SK-N-SH treated with all-trans-retinoic acid at 6 μM for 48 hours (cell line): ENCODE measurements around the gene SMIM8.

ENCODE experiments used
- ATAC-seq: fragments of 200-7000 bp; cut with Tn5 transposase; 3 replicates; pipeline ENCODE4 v1.9.1; 2020; ENCODE audit warnings: mild to moderate bottlenecking, moderate library complexity
- BACH2 ChIP-seq: fragments of 250-450 bp; sonication (Bioruptor Pico); IDR thresholded peaks from 2 replicates; pipeline ENCODE4 v1.9.0; 2021; ENCODE audit warnings: mild to moderate bottlenecking, borderline replicate concordance
- CSDC2 ChIP-seq: fragments of 250-450 bp; sonication (Bioruptor Pico); IDR thresholded peaks from 2 replicates; pipeline ENCODE4 v1.5.0; 2020; ENCODE audit warnings: mild to moderate bottlenecking, moderate library complexity
- ESRRG ChIP-seq: fragments of 250-450 bp; sonication (Bioruptor Pico); IDR thresholded peaks from 2 replicates; pipeline ENCODE4 v1.6.1; 2021; ENCODE audit warnings: mild to moderate bottlenecking
- ISL1 ChIP-seq: fragments of 250-450 bp; sonication (Bioruptor Pico); IDR thresholded peaks from 2 replicates; pipeline ENCODE4 v2.1.2; 2022; ENCODE audit warnings: mild to moderate bottlenecking, moderate library complexity
- OSR1 ChIP-seq: fragments of 250-450 bp; sonication (Bioruptor Pico); IDR thresholded peaks from 2 replicates; pipeline ENCODE4 v1.8.0; 2022; ENCODE audit warnings: moderate library complexity, mild to moderate bottlenecking, inconsistent platforms
- RARB ChIP-seq: fragments of 250-450 bp; sonication (Bioruptor Pico); IDR thresholded peaks from 2 replicates; pipeline ENCODE4 v1.8.0; 2021; ENCODE audit warnings: mild to moderate bottlenecking, moderate library complexity
- SNAI2 ChIP-seq: fragments of 250-450 bp; sonication (Bioruptor Pico); IDR thresholded peaks from 2 replicates; pipeline ENCODE4 v1.5.0; 2020; ENCODE audit warnings: mild to moderate bottlenecking, moderate library complexity
- TCF4 ChIP-seq: fragments of 250-450 bp; sonication (Bioruptor Pico); IDR thresholded peaks from 2 replicates; pipeline ENCODE4 v1.8.0; 2021; ENCODE audit warnings: mild to moderate bottlenecking, moderate library complexity, borderline replicate concordance
- TOX ChIP-seq: fragments of 250-450 bp; sonication (Bioruptor Pico); IDR thresholded peaks from 2 replicates; pipeline ENCODE4 v1.8.0; 2021; ENCODE audit warnings: mild to moderate bottlenecking, moderate library complexity, borderline replicate concordance
- ZC3H10 ChIP-seq: fragments of 250-450 bp; sonication (Bioruptor Pico); IDR thresholded peaks from 2 replicates; pipeline ENCODE4 v1.5.1; 2021; ENCODE audit warnings: mild to moderate bottlenecking, moderate library complexity
- ZFP3 ChIP-seq: fragments of 250-450 bp; sonication (Bioruptor Pico); IDR thresholded peaks from 2 replicates; pipeline ENCODE4 v1.5.0; 2020; ENCODE audit warnings: mild to moderate bottlenecking, moderate library complexity
- ZFP30 ChIP-seq: fragments of 450-650 bp; formaldehyde crosslinking; IDR thresholded peaks from 2 replicates; pipeline ENCODE4 v1.5.0; 2022; ENCODE audit warnings: mild to moderate bottlenecking, moderate library complexity
- ZNF70 ChIP-seq: fragments of 450-650 bp; formaldehyde crosslinking; IDR thresholded peaks from 2 replicates; pipeline ENCODE4 v1.5.0; 2020; ENCODE audit warnings: mild to moderate bottlenecking, moderate library complexity
- TF ChIP-seq, protein P1 (sequence below): fragments of 250-450 bp; sonication (Bioruptor Pico); IDR thresholded peaks from 2 replicates; pipeline ENCODE4 v1.5.1; 2021; ENCODE audit warnings: mild to moderate bottlenecking, moderate library complexity
- TF ChIP-seq, protein P2 (sequence below): fragments of 250-450 bp; sonication (Bioruptor Pico); IDR thresholded peaks from 2 replicates; pipeline ENCODE4 v1.5.1; 2020; ENCODE audit warnings: low read depth, mild to moderate bottlenecking, moderate library complexity
- TF ChIP-seq, protein P3 (sequence below): fragments of 250-450 bp; sonication (Bioruptor Pico); IDR thresholded peaks from 2 replicates; pipeline ENCODE4 v1.8.0; 2020; ENCODE audit warnings: mild to moderate bottlenecking, moderate library complexity, borderline replicate concordance
- TF ChIP-seq, protein P4 (sequence below): fragments of 250-450 bp; sonication (Bioruptor Pico); IDR thresholded peaks from 2 replicates; pipeline ENCODE4 v1.8.0; 2021; ENCODE audit warnings: low read depth, mild to moderate bottlenecking, moderate library complexity, borderline replicate concordance
- TF ChIP-seq, protein P5 (sequence below): fragments of 250-450 bp; sonication (Bioruptor Pico); IDR thresholded peaks from 2 replicates; pipeline ENCODE4 v1.5.0; 2020; ENCODE audit warnings: mild to moderate bottlenecking, moderate library complexity

Gene SMIM8

DNA sequence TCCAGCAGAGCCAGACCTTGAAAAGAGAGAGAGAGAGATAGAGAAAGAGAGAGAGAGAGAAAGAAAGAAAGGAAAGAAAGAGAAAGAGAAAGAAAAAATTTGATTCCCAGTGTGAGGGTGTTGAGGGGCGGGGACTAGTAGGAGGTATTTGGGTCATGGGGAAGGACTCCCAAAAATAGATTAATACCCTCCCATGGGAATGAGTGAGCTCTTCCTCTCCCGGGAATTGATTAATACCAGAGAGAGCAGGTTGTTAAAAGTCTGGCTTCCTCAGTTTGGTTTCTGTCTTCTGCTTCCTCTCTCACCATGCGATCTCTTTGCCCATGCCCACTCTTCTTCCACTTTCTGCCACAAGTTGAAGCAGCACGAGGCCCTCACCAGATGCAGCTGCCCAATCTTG lies 56.6 kb downstream of the SMIM8 start (continued):
- TF ChIP-seq, protein P1, sequence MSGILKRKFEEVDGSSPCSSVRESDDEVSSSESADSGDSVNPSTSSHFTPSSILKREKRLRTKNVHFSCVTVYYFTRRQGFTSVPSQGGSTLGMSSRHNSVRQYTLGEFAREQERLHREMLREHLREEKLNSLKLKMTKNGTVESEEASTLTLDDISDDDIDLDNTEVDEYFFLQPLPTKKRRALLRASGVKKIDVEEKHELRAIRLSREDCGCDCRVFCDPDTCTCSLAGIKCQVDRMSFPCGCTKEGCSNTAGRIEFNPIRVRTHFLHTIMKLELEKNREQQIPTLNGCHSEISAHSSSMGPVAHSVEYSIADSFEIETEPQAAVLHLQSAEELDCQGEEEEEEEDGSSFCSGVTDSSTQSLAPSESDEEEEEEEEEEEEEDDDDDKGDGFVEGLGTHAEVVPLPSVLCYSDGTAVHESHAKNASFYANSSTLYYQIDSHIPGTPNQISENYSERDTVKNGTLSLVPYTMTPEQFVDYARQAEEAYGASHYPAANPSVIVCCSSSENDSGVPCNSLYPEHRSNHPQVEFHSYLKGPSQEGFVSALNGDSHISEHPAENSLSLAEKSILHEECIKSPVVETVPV (CRISPR knock-in tag) = no peak
- TF ChIP-seq SNAI2 (CRISPR knock-in tag) (no peak), ISL1 (no peak), ZFP30 (CRISPR knock-in tag) (no peak), CSDC2 (no peak)
- TF ChIP-seq, protein P2, sequence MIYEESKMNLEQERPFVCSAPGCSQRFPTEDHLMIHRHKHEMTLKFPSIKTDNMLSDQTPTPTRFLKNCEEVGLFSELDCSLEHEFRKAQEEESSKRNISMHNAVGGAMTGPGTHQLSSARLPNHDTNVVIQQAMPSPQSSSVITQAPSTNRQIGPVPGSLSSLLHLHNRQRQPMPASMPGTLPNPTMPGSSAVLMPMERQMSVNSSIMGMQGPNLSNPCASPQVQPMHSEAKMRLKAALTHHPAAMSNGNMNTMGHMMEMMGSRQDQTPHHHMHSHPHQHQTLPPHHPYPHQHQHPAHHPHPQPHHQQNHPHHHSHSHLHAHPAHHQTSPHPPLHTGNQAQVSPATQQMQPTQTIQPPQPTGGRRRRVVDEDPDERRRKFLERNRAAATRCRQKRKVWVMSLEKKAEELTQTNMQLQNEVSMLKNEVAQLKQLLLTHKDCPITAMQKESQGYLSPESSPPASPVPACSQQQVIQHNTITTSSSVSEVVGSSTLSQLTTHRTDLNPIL (CRISPR knock-in tag) = no peak
- TF ChIP-seq, protein P3, sequence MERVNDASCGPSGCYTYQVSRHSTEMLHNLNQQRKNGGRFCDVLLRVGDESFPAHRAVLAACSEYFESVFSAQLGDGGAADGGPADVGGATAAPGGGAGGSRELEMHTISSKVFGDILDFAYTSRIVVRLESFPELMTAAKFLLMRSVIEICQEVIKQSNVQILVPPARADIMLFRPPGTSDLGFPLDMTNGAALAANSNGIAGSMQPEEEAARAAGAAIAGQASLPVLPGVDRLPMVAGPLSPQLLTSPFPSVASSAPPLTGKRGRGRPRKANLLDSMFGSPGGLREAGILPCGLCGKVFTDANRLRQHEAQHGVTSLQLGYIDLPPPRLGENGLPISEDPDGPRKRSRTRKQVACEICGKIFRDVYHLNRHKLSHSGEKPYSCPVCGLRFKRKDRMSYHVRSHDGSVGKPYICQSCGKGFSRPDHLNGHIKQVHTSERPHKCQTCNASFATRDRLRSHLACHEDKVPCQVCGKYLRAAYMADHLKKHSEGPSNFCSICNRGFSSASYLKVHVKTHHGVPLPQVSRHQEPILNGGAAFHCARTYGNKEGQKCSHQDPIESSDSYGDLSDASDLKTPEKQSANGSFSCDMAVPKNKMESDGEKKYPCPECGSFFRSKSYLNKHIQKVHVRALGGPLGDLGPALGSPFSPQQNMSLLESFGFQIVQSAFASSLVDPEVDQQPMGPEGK (CRISPR knock-in tag) = no peak

DNA sequence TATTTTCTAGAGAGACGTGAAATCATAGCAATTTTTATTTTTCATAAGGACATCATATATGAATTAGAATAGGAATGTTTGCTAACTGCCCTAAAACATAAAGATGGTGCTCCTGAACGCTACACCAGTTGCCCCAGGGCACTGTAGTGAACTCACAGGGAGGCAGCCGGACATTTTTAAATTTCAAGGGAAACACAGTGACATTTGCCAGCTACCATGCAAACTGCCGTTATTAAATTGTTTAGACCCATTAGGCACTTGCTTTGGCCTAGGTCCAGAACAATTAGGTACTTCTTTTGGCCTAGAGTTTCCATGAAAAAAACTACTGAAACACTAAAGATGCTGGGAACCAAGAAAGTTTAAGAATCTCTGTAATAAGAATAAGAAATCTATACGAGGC lies 60.5 kb downstream of the SMIM8 start:
- no peak for TF ChIP-seq ESRRG
- TF ChIP-seq ZC3H10 = no peak
- no peak for TF ChIP-seq BACH2 (CRISPR knock-in tag)
- TF ChIP-seq SNAI2 (CRISPR knock-in tag) = no peak
- TF ChIP-seq ISL1 = peak; percentile 54
- TF ChIP-seq, protein P4, sequence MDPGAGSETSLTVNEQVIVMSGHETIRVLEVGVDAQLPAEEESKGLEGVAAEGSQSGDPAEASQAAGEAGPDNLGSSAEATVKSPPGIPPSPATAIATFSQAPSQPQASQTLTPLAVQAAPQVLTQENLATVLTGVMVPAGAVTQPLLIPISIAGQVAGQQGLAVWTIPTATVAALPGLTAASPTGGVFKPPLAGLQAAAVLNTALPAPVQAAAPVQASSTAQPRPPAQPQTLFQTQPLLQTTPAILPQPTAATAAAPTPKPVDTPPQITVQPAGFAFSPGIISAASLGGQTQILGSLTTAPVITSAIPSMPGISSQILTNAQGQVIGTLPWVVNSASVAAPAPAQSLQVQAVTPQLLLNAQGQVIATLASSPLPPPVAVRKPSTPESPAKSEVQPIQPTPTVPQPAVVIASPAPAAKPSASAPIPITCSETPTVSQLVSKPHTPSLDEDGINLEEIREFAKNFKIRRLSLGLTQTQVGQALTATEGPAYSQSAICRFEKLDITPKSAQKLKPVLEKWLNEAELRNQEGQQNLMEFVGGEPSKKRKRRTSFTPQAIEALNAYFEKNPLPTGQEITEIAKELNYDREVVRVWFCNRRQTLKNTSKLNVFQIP (CRISPR knock-in tag) = no peak
- TF ChIP-seq OSR1 (CRISPR knock-in tag) = no peak
- TF ChIP-seq, protein P3 (CRISPR knock-in tag) = no peak
- peak; percentile 49; the same call in 1 of the 2 replicates for TF ChIP-seq TCF4
- TF ChIP-seq, protein P5, sequence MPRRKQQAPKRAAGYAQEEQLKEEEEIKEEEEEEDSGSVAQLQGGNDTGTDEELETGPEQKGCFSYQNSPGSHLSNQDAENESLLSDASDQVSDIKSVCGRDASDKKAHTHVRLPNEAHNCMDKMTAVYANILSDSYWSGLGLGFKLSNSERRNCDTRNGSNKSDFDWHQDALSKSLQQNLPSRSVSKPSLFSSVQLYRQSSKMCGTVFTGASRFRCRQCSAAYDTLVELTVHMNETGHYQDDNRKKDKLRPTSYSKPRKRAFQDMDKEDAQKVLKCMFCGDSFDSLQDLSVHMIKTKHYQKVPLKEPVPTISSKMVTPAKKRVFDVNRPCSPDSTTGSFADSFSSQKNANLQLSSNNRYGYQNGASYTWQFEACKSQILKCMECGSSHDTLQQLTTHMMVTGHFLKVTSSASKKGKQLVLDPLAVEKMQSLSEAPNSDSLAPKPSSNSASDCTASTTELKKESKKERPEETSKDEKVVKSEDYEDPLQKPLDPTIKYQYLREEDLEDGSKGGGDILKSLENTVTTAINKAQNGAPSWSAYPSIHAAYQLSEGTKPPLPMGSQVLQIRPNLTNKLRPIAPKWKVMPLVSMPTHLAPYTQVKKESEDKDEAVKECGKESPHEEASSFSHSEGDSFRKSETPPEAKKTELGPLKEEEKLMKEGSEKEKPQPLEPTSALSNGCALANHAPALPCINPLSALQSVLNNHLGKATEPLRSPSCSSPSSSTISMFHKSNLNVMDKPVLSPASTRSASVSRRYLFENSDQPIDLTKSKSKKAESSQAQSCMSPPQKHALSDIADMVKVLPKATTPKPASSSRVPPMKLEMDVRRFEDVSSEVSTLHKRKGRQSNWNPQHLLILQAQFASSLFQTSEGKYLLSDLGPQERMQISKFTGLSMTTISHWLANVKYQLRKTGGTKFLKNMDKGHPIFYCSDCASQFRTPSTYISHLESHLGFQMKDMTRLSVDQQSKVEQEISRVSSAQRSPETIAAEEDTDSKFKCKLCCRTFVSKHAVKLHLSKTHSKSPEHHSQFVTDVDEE (CRISPR knock-in tag) = no peak
- TF ChIP-seq, protein P2 (CRISPR knock-in tag) = no peak
- no peak for TF ChIP-seq RARB (CRISPR knock-in tag)
- no peak for TF ChIP-seq ZNF70 (CRISPR knock-in tag)
- no peak for TF ChIP-seq ZFP30 (CRISPR knock-in tag)
- TF ChIP-seq TOX (CRISPR knock-in tag) = no peak
- TF ChIP-seq, protein P1 (CRISPR knock-in tag) = no peak
- no peak for TF ChIP-seq ZFP3
- no peak for TF ChIP-seq CSDC2
- no peak for ATAC-seq
